ENCODE measurements around the gene MBD5. TPM values are rescaled to one million over a fixed set of nuclear protein-coding genes. Genes with fewer than 3 reads are reported as not detected.

Gene MBD5
- total and polyA plus RNA-seq, 2 of the 4 experiments (the other 2 are of a cell fraction): 9.8 to 14.2 TPM

DNA sequence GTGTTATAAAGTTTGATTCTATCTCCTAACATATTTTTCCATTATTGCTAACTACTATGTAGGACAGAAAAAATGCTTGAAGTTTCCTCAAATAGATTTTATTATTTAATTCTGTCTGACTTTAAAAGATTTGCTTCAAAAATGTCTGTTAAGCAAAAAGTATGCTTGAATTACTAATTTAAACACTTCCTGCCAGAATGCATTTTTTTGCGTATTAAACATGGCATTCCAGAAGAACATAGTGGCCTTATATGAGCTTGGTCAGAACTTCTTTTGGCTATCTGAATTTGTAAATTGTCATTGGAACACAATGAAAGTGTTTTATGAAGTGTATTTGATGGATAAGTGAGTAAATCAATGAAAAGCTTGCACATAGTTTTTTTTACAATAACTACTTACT lies 37.8 kb downstream of the MBD5 start:
- in situ Hi-C loops (cut with MboI; ENCODE audit: low sequenced_read_pairs): no loop called here

More for the DNA sequence above, 37.8 kb downstream of the MBD5 start:
- Histone ChIP-seq H3K27me3 (ENCODE audit: control insufficient read depth, insufficient read depth, low read length) (no peaks in the 10 kb centered on the region), H2AFZ (replicated peaks; ENCODE audit: low read length, poor library complexity) (no peak overlapping the region), H2BK5ac (ENCODE audit: low read depth, low read length, poor library complexity, severe bottlenecking) (peak overlapping the region; percentile 62), H2BK20ac (ENCODE audit: low read depth, low read length) (no peak overlapping the region), H3K9me1 (ENCODE audit: insufficient read depth, low read length) (no peaks in the 10 kb centered on the region), H3K79me1 (ENCODE audit: low read depth in 1 of 2, low read length in 2 of 2) (peaks cover 16% of the 10 kb centered on the region in 2 experiments), H3K27ac (ENCODE audit: insufficient read depth, low read length) (no peak overlapping the region), H3K4me3 (ENCODE audit: insufficient read depth, low read depth, low read length) (no peak overlapping the region), H3K56ac (ENCODE audit: extremely low read depth, insufficient read depth, low read length) (no peak overlapping the region), H2AK9ac (replicated peaks; ENCODE audit: low read depth, low read length, poor library complexity) (no peak overlapping the region), H4K8ac (ENCODE audit: low read depth in 2 of 2, low read length in 2 of 2) (no peak overlapping the region), H3K9me3 (ENCODE audit: control insufficient read depth, insufficient read depth, low read length) (no peaks in the 10 kb centered on the region), H3K4me2 (ENCODE audit: low read depth, low read length) (no peak overlapping the region; the same call in 1 of the 2 replicates), H3K9ac (ENCODE audit: low read depth, low read length) (no peak overlapping the region), H4K91ac (ENCODE audit: insufficient read depth, low read depth, low read length) (no peak overlapping the region), H3K18ac (ENCODE audit: low read depth, low read length) (no peak overlapping the region), H3K14ac (replicated peaks; ENCODE audit: low read depth, low read length) (no peak overlapping the region), H3K23ac (ENCODE audit: low read depth, low read length) (no peak overlapping the region), H2AK5ac (ENCODE audit: low read depth, low read length) (no peak overlapping the region), H2BK15ac (ENCODE audit: low read depth, low read length) (no peak overlapping the region), H3K4ac (ENCODE audit: low read depth, low read length) (no peak overlapping the region), H2BK120ac (ENCODE audit: low read depth, low read length) (no peak overlapping the region), H3K4me1 (ENCODE audit: control insufficient read depth, insufficient read depth, low read length) (no peaks in the 10 kb centered on the region), H4K5ac (ENCODE audit: low read depth, low read length) (no peak overlapping the region), H3K36me3 (ENCODE audit: control insufficient read depth, insufficient read depth, low read length) (peaks cover 5% of the 10 kb centered on the region), H4K20me1 (ENCODE audit: insufficient read depth, low read length) (no peaks in the 10 kb centered on the region)
- ATAC-seq (ENCODE audit: low read depth) (peak; percentile 72), DNase-seq (peak; percentile 60)
- POLR2A ChIA-PET (ENCODE audit: unreplicated experiment): no interaction called here
- no peak for TF ChIP-seq RFX5 (IDR thresholded peaks at IDR 0.05; ENCODE audit: low read depth, low read length)
- no peak for TF ChIP-seq POLR2A (IDR thresholded peaks at IDR 0.05; ENCODE audit: low read depth, low read length)
- TF ChIP-seq MAZ (IDR thresholded peaks at IDR 0.05; ENCODE audit: borderline replicate concordance, low read depth, low read length): no peak
- no peak for TF ChIP-seq FOS (IDR thresholded peaks at IDR 0.05; ENCODE audit: low read depth, low read length)
- TF ChIP-seq SMC3 (IDR thresholded peaks at IDR 0.05; ENCODE audit: low read depth, low read length): no peak
- TF ChIP-seq MAFK (IDR thresholded peaks at IDR 0.05; ENCODE audit: low read depth, low read length): peak; percentile 66
- no peak for TF ChIP-seq USF2 (IDR thresholded peaks at IDR 0.05; ENCODE audit: low read depth, low read length)
- CTCF ChIA-PET: no interaction called here
- intact Hi-C loops (cut with micrococcal nuclease) (loop anchor here (1.0 kb wide), 1 partner anchor 30 kb away; no protein-coding TSS in a partner anchor), dilution Hi-C loops (cut with HindIII; ENCODE audit: low sequenced_read_pairs, unreplicated experiment) (no loop called here)
- BruUV-seq (replicated peaks): no TSS peak
- no CpG with 5 or more reads among the region's 1 CpG for WGBS, 2 experiments (ENCODE audit: extremely low coverage in 2 of 2, insufficient read length in 1 of 2)

Measured in IMR-90 (cell line).